NCI-H1436 (cell line): ENCODE measurements around the gene TRUB1.
"Not testable (repeated sequence)": the region's sequence is repeated elsewhere in the genome, so short reads cannot be mapped to it uniquely, and the experiment has no call there.

Experiments used
- DNase-seq: peaks from one replicate; lab custom pipeline; 2025; lab: John Stamatoyannopoulos, UW

TRUB1 gene

GRCh38 chr10:114925587-114926586 is 12.1 kb upstream of the TRUB1 start:
- DNase-seq = no peak

- no peak for DNase-seq
Observed at GRCh38 chr10:114928818-114929217, 9.2 kb upstream of the TRUB1 start.

- DNase-seq = no peak
Observed at GRCh38 chr10:114930320-114930719, 7.7 kb upstream of the TRUB1 start.

- no peak for DNase-seq
Observed at GRCh38 chr10:114931072-114931679, 6.8 kb upstream of the TRUB1 start.

- no peak for DNase-seq
Observed at GRCh38 chr10:114932225-114932624, 5.8 kb upstream of the TRUB1 start.

GRCh38 chr10:114932945-114933344 is 5.0 kb upstream of the TRUB1 start:
- no peak for DNase-seq

GRCh38 chr10:114933588-114933987 is 4.4 kb upstream of the TRUB1 start:
- DNase-seq = no peak

- not testable (repeated sequence) for DNase-seq
Observed at GRCh38 chr10:114933995-114934394, 4.0 kb upstream of the TRUB1 start.

- DNase-seq = no peak
Observed at GRCh38 chr10:114938856-114939193, 830 bp downstream of the TRUB1 start.

GRCh38 chr10:114940735-114941134 is 2.7 kb downstream of the TRUB1 start:
- DNase-seq = no peak

- DNase-seq = no peak
Observed at GRCh38 chr10:114943000-114943399, 5.0 kb downstream of the TRUB1 start.

GRCh38 chr10:114953047-114953446 is 15.1 kb downstream of the TRUB1 start:
- no peak for DNase-seq

GRCh38 chr10:114955984-114956383 is 18.0 kb downstream of the TRUB1 start:
- no peak for DNase-seq

- no peak for DNase-seq
Observed at GRCh38 chr10:114956466-114956865, 18.5 kb downstream of the TRUB1 start.

GRCh38 chr10:114957122-114957521 is 19.1 kb downstream of the TRUB1 start:
- no peak for DNase-seq

GRCh38 chr10:114957673-114958072 is 19.7 kb downstream of the TRUB1 start:
- DNase-seq = no peak

- no peak for DNase-seq
Observed at GRCh38 chr10:114962441-114962840, 24.4 kb downstream of the TRUB1 start.

GRCh38 chr10:114963908-114964307 is 25.9 kb downstream of the TRUB1 start:
- no peak for DNase-seq

GRCh38 chr10:114967071-114967470 is 29.1 kb downstream of the TRUB1 start:
- DNase-seq = no peak

GRCh38 chr10:114970515-114970914 is 32.5 kb downstream of the TRUB1 start:
- no peak for DNase-seq

GRCh38 chr10:114973306-114973705 is 35.3 kb downstream of the TRUB1 start:
- DNase-seq = no peak

GRCh38 chr10:114973997-114974396 is 36.0 kb downstream of the TRUB1 start:
- no peak for DNase-seq

- DNase-seq = no peak
Observed at GRCh38 chr10:114974625-114975024, 36.6 kb downstream of the TRUB1 start.
